HEK293T (cell line): ENCODE measurements around the gene ASB18.

ENCODE experiments used
- ARNT ChIP-seq: fragments of 450-650 bp; IDR thresholded peaks from 2 replicates; pipeline ENCODE4 v1.6.1; 2017; ENCODE audit warnings: mild to moderate bottlenecking
- BHLHE40 ChIP-seq: fragments of 450-650 bp; IDR thresholded peaks from 2 replicates; pipeline ENCODE4 v1.6.1; 2016; ENCODE audit warnings: mild to moderate bottlenecking, moderate library complexity, borderline replicate concordance
- ELF4 ChIP-seq: fragments of 450-650 bp; IDR thresholded peaks from 2 replicates; pipeline ENCODE4 v1.6.1; 2017; ENCODE audit warnings: antibody characterized with exemption
- SP1 ChIP-seq: fragments of 450-650 bp; IDR thresholded peaks from 2 replicates; pipeline ENCODE4 v1.6.1; 2017
- ZNF384 ChIP-seq: fragments of 450-650 bp; IDR thresholded peaks from 2 replicates; pipeline ENCODE4 v1.6.1; 2016
- TF ChIP-seq, protein P1 (sequence below): fragments of 450-650 bp; IDR thresholded peaks from 2 replicates; pipeline ENCODE4 v1.6.1; 2016

- TF ChIP-seq SP1 (no peak), ZNF384 (no peak), ARNT (no peak), ELF4 (no peak), BHLHE40 (no peak)
- TF ChIP-seq, protein P1, sequence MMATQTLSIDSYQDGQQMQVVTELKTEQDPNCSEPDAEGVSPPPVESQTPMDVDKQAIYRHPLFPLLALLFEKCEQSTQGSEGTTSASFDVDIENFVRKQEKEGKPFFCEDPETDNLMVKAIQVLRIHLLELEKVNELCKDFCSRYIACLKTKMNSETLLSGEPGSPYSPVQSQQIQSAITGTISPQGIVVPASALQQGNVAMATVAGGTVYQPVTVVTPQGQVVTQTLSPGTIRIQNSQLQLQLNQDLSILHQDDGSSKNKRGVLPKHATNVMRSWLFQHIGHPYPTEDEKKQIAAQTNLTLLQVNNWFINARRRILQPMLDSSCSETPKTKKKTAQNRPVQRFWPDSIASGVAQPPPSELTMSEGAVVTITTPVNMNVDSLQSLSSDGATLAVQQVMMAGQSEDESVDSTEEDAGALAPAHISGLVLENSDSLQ = no peak
Measured at GRCh38 chr2:236305964-236306605, 41.9 kb upstream of the ASB18 start.
